Measurements from ENCODE around the gene KHNYN.
"Not testable (repeated sequence)": the region's sequence is repeated elsewhere in the genome, so short reads cannot be mapped to it uniquely, and the experiment has no call there.

Gene KHNYN
- 77.4 to 142 (median 100) reads per million in 17 experiments for total RNA-seq

DNA sequence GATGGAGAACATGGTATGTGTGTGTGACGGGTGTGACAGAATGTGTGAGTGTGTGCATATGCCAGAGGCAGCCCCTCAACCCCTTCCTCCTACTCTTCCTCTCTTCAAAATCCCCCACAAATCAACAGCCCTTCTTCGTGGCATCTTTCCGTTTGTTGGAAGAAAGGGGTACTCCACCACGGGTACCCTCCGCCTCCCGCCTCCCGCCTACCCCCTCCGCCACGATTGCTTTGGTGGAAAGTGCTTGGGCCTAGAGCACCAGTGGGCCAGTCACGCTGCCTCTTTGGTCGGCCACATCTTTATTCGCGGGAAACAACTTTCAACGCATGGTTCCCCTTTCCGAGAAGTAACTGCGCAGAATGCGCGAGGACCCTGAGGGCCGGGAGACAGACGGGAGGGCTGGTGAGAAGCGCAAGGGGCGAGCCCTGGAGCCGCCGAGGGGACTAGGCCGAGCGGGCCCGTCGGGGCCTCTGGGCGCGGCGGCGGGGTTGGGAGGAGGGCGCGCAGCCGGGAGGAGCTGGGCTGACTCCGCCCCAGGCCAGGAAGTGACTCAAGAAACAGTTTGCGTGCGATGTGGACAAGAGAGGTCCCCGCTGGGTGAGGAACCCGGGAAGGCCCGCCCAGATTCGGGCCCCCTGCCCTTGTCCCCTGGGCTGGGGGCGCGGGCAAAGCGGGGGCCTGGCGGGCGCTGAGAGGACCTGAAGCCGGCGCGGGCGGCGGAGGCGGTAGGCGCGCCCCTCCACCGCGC is at the start of gene KHNYN, which contains the start of gene CBLN3:
KHNYN (plus strand) TSS at position 560 of the 748 bp plus-strand sequence. CDS start 777 bp downstream, outside the sequence.
CBLN3 (minus strand) TSS at position 274 of the 748 bp plus-strand sequence. CDS start 614 bp downstream, outside the sequence.
- DNase-seq, result peak; percentile 89 to 97 (median 94)

DNA sequence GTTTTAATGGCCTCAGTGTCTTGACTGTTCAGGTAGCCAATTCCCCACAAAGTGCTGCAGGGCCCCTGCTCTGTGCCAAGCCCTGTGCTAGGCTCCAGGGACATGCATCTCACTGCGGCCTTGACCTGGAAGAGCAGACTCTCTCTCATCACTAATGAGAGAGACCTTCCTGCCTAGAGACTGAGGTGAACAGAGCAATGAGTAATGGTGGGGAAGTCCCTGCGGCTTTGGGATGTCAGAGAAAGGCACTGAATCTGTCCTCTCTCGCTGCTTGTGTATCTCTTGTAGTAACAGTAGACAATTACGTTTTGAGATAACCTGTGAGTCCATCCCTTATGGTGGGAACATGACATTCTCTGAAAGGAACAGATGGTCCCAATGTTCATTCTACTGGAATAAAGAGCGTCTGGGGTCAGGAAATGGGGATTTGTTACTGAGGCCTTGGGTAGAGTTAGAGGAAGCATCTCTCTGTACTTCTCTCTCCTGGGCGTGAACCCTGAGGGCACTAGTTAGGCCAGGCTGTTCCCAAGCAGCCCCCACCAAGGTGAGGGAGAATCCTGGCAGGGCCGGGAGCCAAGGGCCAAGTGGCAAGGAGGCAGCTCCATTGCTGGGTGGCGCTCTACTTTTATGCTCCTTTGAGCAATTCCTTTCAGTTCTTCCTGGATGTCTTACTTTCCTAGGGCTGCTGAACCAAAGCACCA is 48.2 kb upstream of the KHNYN start:
- no peak for DNase-seq

DNA sequence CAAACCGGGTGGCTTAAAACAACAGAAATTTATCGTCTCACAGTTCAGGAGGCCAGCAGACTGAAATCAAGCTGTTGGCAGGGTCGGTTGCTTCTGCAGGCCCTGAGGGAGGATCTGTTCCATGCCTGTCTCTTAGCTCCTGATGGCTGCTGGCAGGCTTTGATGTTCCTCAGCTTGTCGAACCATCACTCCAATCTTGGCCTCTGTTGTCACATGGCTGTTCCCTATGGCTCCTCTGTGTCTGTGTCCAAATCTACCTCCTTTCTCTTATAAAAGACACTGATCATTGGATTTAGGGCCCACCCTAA is 47.7 kb upstream of the KHNYN start:
- no peak for DNase-seq

DNA sequence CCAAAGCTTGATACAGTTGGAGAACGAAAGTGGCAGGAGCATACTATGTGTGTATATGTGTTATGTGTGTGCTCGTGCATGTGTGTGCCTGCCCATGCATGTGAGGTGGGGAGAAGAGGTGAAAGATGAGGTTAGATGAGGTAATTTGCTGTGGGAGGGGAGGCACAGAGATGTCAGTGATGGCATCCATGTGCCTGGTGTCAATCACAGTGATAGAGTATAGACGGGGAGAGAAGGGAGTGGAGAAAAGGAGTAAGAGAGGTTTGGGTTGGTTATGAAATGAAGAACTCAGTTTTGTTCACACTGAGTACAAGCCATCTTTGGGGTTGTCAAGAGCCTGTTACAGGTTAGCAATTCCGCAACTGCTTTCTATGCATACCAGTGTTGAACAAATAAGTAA is 45.6 kb upstream of the KHNYN start:
- DNase-seq, result no peak

DNA sequence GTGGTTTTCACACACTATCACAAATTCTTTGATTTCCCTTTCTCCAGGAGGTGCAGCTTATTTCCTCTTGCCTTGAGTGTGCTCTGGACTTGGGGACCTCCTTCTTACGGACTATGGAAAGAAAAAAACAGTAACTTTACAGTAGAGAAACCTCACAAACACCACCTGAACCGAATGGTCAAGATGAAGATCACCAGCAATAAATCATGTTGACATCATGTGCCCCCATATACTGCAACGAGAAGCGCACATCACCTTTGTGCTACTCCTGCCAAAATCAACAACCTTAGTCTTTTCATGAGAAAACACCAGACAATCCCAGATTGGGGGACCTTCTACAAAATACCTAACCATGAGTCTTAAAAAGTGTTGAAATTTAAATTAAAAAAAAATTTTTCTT is 44.2 kb upstream of the KHNYN start:
- DNase-seq, result no peak

DNA sequence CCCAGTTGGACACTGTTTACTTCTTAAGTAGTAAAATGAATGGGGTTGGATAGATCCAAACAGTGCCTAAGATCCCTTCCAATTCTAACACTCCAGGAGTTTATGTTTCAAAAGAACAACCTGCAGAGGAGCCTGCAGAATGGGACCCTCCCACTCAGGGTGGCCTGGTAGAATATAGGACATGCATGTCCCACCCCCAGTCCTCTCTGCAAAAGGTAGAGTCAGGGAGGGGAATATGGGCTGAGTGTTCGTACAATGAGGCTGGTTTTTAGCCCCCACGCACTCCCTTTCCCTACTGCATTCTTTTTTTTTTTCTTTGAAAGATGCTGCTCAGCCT is 42.8 kb upstream of the KHNYN start:
- no peak for DNase-seq

DNA sequence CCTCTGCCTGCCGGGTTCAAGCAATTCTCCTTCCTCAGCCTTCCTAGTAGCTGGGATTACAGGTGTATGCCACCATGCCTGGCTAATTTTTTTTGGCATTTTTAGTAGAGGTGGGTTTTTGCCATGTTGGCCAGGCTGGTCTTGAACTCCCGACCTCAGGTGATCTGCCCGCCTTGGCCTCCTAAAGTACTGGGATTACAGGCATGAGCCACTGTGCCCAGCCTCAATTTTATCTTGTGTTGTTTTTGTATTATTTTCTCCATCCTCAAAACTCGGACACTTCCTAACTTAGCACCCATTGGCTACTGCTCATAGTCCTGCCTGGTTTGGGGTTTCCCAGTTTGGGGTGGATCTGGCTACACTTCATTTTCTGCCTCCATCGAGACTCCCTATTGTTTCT is 42.2 kb upstream of the KHNYN start:
- DNase-seq, result not testable (repeated sequence)

DNA sequence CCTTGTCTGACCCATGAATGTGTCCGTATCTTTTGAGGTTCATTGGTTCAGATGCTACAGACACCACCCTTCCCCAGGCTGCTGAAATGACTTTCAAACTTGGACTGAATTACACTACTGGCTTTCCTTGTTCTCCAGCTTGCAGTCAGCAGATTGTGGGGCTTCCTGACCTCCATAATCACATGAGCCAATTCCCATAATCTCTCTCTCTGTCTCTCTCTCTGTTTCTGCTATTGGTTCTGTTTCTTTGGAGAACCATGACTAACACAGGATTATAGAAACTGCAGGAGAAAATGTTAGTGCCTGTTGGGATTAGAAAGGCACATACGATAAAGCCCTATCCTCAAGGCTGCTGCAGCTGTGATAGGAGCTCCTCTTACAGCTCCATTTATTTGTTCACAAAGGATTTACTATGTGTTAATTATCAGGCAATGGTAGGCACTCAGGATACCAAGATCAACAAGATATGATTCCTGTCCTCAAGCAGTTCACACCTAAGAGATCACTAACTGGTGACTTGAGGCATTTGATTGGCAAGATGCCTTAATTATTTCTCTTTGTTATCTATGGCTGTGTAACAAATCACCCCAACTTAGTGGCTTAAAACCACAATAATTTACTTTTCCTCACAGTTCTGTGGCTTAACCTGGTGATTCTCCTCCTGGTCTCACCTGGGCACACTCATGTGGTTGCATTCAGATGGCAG is 41.1 kb upstream of the KHNYN start:
- DNase-seq, result no peak

DNA sequence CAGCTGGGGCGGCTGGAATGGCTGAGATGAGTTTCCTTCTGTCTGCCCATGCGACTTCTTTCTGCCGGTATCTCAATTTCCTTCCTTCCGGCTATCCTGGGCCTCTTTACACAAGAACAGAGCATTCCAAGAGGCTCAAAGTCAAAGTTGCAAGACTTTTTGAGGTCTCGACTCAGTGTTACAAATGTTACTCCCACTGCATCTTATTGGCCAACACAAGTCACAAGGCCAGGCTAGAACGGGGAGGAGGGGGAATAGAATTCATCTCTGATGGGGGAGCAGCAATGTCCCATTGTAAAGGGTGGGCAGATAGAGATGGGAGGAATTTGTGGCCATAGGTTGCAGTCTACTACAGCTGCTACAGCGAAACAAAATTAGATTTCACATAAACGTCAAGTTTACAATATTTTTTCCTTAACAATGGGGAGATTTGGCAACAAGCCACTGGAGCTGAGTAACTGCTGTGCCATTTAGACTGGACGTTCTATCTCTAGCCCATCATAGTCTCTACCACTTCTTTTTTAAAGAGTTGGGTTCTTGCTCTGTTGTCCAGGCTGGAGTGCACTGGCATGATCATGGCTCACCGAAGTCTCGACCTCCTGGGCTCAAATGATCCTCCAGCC is 40.4 kb upstream of the KHNYN start:
- DNase-seq, result no peak

DNA sequence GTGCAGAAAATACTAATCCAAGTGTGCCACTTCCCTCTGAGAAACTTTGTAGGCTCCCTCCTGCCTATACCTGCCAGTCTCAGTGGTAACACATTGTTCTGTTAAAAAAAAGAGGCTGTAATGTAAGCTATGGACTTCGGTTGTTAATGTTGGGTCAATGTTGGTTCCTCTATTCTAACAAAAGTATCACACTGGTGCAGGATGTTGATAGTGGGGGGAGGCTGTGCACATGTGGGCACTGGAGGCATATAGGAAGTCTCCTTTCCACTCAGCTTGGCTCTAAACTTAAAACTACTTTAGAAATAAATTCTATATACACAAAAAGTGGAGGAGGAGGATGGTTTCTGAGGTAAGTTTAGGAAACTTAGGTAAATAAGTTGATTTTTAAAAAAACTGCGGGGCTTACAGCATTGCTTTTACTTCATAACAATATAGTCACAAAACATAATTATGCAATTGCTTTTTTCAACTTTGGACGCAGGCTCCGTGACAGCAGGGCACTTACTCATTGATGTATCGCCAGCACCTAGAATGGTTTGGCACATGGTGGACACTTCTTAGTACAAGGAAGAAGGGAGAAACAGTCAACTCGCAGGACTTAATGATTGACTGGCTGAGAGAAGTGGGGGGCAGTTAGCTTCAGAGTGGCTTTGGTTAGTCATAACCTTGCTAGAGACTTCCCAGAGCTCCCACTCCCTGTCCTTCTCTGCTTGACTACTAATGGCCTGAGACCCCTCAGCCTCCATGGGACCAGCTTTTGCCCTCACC is 38.9 kb upstream of the KHNYN start:
- peak; percentile 17 to 47 (median 38) for DNase-seq

DNA sequence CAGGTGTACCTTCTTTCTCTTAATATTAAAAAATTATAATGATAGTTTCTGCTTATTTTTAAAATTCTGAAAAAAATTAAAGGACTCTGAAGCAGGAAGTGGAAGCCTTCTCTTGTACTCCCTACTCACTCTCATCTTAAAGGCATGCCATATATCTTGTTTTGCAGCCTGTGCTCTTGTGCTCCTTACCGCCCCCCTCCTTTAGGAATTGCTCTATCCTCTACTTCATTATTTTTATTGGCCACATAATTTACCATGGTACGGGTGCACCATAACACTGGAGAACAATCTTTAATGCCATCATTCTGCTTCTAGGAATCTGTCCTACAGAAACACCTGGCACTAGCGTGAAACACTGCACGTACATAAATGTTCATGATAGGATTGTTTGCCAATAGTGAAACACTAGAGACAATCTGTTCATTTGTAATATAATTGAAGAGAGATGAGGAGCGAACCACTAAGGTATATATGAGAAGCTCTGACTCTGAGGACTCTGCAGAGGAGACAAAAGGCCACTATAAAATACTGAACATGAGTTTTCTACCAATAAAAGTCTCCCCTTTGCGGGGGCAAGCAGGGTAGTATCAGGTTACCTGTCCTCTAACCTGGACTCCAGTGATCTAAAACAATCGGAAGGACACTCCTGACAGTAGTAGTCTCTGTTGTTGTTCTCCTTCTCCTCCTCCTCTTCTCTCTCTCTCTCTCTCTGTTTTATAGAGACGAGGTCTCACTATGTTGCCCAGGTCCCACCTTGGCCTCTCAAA is 37.2 kb upstream of the KHNYN start:
- DNase-seq, result no peak

DNA sequence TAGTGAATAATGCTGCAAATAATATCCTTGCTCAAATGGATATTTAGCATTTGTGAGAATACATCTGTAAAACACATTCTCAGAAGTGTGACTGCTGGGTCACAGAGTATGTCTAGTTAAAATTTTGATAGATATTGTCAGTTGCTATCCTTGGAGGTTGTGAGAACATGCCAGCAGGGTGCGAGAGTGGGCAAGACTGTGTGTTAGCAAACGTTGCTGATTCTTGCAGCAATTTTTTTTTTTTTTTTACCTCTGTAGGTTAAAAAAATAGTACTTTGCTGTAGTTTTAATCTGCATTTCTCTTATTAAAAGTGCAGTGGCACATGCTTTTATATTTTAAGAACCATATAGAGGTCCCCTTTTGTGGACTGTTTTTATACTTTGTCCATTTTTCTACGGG is 35.5 kb upstream of the KHNYN start:
- no peak for DNase-seq

DNA sequence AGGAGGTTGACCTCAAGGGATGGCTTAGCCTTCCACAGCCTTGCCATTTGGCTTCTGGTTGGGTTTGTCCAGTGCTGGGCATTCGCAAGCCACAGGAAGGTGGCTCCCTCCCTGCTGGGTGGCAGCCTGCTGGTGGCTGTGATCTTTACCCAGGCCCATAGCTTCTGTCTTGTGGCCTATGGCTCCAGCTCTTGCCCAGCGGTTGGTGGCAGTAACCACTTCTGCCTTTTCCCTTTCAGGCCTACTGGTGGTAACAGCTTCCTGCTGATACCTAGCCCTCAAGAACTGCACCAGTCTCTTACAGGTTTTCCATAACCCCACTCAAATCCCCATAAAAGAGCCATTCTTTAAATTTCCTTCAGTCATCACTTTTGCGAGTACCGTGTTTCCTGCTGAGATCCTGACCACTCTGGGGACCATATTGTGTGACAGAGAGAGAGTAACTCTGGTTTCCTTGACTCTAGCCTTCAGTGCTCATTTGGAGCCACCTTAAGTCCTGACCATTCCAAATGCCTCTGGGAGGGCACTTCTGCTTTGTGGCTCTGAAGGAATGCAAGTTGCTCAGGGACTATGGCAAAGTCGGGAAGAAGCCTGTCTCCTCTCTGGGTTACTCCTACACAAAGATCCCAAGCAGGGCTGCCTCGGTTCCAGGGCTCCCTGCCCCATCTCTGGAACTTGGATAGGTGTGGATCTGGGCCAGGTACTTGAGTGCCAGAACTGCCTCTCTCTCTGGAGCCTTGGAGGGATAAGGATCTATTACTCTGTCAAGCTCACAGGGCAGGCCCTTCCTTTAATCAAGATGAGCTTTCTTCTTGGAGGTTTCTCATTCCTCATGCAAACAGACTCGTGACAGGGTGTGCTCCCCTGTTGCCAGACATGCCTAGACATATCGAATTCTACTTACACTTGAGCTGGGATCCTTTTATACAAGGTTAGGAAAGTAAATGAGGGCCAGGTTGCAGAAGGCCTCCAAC is 33.9 kb upstream of the KHNYN start:
- DNase-seq, result peak in 3 of 4 experiments; percentile 42 to 64 (median 62)

DNA sequence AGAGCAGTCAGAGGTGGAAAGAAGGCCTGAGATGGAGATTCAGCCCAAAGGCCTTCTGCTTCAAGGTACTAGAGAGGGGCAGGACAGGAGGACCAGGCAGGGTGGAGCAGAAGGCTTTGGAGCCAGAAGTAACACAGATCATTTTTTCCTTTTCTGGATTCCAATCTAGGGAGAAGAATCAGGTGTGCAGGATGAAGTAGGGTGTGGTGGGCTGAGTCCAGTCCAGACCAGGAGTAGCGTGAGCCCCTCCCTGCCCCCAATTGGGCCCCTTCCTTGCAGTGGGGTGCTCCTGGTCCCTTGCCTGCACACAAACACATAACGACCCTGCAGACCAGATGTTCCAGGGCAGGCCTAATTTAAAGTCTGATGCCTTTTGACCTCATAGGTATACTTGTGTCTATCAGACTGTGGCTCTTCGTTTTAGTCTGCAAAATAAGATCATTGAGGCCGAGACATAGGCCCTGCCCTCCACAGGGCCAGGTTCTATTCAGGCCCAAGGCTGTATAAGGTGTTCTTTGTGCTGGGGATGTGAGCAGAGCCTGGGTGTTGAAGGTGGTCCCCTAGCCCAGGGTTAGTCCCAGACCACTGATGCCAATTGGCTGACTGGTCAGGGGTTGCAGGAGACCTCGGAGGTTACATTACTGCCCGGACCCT is 32.0 kb upstream of the KHNYN start:
- no peak for DNase-seq

DNA sequence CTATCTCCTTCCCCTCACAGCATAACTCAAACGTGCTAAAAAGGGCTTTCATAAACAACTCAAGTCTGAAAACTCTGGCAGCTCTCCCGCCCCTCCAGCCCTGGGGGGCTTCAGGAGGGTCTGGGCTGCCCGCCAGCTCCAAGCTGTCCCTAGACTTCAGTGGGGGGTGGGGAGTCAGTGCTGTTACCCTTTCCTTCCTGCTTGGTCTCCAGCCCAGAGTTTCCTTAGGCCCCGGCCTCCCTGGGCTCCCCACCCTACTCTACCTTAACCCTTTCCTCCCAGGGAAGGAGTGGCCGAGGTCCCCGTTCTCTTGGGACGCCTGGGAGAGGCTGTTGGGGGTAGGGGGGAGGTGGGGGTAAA is 31.5 kb upstream of the KHNYN start:
- DNase-seq, result no peak

DNA sequence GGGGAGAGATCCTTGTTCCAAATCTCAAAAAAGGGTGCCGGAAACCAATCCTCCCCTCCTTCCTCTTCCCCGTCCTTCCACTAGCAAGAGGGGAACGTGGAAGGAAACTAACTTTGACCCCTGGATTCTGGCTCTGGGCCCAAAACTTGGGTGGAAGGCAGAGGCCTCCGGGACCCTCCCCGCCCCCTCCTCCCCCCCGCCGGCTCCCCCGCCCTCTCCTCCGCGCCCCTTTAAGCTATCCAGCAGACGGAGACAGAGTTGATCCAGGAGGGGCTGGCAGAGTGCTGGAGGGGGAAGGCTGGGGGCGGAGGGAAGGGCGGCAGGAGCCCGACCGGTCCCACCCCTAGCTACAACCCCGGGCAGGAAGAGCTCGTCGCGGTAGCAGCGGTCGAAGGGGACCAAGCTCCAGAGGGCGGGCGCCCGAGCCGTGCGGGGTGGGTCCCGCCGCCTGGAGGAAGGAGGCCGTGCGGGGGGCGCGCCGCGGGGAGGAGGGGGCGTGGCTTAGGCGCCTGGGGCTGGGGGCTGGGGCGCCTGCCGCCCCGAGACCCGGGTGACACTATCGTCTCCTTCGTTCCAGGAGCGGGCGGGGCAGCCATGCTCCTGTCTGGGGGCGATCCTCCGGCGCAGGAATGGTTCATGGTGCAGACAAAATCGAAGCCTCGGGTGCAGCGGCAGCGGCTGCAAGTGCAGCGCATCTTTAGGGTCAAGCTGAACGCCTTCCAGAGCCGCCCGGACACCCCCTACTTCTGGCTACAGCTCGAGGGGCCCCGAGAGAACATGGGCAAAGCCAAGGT is 30.9 kb upstream of the KHNYN start, which contains the start of gene NYNRIN:
NYNRIN (plus strand) TSS at position 351 of the 794 bp plus-strand sequence; CDS start at position 595, 244 bp downstream.
- DNase-seq, result peak in 3 of 4 experiments; percentile 9 to 23 (median 22)

DNA sequence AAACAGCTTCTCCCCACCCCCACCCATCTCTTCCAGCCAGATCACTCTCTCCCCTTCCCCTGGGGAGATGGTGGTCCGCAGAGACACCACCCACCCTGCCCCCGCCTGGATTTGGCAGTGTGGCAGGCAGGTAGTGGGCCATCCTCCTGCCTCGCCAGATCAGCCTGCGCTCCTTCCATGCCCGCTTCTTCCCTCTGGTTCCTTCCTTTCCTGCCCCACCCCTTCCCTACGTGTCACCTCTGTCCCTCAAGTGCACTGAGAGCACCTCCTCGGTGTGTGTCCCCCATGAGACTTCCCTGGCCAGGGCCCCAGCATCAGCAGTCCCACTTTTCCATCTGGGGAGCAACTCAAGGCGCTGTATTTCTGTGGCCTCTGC is 30.3 kb upstream of the KHNYN start:
- DNase-seq, result no peak

DNA sequence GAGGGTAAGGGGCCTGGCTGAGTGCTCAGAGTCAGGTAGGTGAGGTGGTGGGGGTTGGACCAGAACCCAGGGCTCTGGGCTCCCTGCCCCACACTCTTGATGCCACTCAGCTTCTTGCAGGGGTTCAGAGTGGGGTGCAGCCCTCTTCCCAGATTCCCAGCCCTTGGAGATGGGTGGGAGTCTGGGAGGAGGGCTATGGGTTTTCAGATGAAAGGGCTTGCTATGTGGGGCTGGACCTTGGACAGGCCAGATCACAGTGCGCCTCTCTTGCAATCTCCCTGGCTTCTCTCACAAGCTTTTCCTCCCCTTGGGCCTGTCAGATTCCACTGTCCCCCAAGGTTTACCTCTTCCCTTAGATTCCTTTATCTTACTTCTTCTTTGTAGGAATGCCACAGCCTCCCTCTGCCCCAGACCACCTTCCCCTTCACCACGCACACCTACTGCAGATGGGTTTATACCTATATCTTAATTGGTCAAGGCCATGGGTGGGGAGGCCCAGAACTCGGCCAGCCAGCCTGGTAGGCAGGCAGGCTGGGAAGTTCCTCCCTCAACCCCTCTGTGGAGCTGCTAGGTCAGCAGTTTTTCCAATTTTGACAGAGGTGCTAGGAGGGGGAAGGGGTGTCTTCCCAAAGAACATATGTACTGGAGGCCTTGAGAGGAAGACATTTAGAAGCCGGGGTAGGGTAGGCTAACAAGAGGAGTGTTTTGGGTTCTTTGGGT is 29.6 kb upstream of the KHNYN start:
- peak in 2 of 4 experiments; percentile 35 to 64 for DNase-seq

Data from suppressor macrophage (primary cell).